ENCODE measurements around the gene RAB3GAP1.

Gene RAB3GAP1

DNA sequence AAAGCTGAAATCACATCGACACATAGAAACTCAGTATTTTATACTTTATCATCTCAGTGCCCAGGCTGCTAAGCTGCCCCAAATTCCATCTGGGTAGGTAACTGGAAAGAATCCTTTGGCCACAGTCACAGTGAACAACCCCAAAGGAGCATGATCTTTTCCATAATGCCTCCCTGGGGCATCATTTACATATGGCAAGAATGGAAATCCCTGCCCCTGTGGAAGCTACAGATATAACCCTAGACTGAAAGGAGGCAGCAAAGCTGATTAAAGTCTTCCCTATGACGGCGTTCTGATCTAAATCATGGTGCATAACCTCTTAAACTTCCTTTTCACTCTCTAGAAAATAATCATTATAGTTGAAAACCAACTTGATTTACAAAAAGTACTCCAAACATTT is 46.3 kb upstream of the RAB3GAP1 start:
- H3K27me3 ChIP-seq (ENCODE audit: insufficient read depth, low read length, poor library complexity): no peaks in the 10 kb centered on the region
- DNase-seq: no peak

DNA sequence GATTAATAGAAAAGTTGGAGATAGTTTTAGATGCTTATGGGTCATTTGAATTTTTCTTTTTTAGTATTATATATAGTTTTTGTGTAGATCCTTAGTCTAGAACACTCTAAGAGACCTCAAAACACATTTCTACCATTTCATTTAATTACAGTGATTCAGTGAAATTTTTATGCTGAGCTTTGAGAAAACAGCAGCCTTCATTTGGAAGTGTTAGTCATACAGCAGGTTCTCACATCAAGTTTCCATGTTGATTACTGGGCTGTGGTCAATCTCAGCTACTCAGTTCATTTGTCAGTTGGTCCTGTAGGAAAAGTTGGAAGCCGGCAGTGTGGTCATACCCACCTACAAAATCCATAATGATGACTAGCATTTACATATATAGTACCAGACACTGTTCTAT is 42.8 kb upstream of the RAB3GAP1 start:
- Histone ChIP-seq H3K4me2 (ENCODE audit: insufficient read depth, low read length) (no peak overlapping the region), H3K27ac (ENCODE audit: low read length) (no peak overlapping the region), H3K9me3 (ENCODE audit: insufficient read depth, low read length, severe bottlenecking) (no peaks in the 10 kb centered on the region), H3K9ac (ENCODE audit: low read depth, low read length) (no peak overlapping the region), H2AFZ (ENCODE audit: low read depth, low read length) (no peak overlapping the region), H4K20me1 (ENCODE audit: insufficient read depth, low read length) (no peaks in the 10 kb centered on the region), H3K4me1 (ENCODE audit: insufficient read depth, low read length) (peaks cover 3% of the 10 kb centered on the region), H3K79me2 (ENCODE audit: insufficient read depth, low read length) (no peaks in the 10 kb centered on the region), H3K27me3 (ENCODE audit: insufficient read depth, low read length, poor library complexity) (no peaks in the 10 kb centered on the region), H3K36me3 (ENCODE audit: insufficient read depth, low read length) (no peaks in the 10 kb centered on the region), H3K4me3 (ENCODE audit: low read depth in 1 of 2, low read length in 2 of 2) (no peak overlapping the region)
- ATAC-seq (ENCODE audit: insufficient read depth, low read depth) (no peak), DNase-seq (no peak)
- TF ChIP-seq, protein P1, sequence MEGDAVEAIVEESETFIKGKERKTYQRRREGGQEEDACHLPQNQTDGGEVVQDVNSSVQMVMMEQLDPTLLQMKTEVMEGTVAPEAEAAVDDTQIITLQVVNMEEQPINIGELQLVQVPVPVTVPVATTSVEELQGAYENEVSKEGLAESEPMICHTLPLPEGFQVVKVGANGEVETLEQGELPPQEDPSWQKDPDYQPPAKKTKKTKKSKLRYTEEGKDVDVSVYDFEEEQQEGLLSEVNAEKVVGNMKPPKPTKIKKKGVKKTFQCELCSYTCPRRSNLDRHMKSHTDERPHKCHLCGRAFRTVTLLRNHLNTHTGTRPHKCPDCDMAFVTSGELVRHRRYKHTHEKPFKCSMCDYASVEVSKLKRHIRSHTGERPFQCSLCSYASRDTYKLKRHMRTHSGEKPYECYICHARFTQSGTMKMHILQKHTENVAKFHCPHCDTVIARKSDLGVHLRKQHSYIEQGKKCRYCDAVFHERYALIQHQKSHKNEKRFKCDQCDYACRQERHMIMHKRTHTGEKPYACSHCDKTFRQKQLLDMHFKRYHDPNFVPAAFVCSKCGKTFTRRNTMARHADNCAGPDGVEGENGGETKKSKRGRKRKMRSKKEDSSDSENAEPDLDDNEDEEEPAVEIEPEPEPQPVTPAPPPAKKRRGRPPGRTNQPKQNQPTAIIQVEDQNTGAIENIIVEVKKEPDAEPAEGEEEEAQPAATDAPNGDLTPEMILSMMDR (IDR thresholded peaks at IDR 0.05; ENCODE audit: borderline replicate concordance, extremely low read depth, low read length, poor library complexity, severe bottlenecking): no peak
- TF ChIP-seq EZH2 (IDR thresholded peaks at IDR 0.05; ENCODE audit: borderline replicate concordance, low read depth, low read length, severe bottlenecking): no peak

More for the DNA sequence above, 46.3 kb upstream of the RAB3GAP1 start:
- H3K9ac ChIP-seq (ENCODE audit: low read depth, low read length): no peak overlapping the region
- no peak overlapping the region for H3K27ac ChIP-seq (ENCODE audit: low read length)
- H3K79me2 ChIP-seq (ENCODE audit: insufficient read depth, low read length): no peaks in the 10 kb centered on the region
- ATAC-seq (ENCODE audit: insufficient read depth, low read depth): no peak
- peaks cover 9% of the 10 kb centered on the region for H3K4me1 ChIP-seq (ENCODE audit: insufficient read depth, low read length)
- no peaks in the 10 kb centered on the region for H3K36me3 ChIP-seq (ENCODE audit: insufficient read depth, low read length)
- H2AFZ ChIP-seq (ENCODE audit: low read depth, low read length): no peak overlapping the region
- no peak overlapping the region for H3K4me3 ChIP-seq (ENCODE audit: low read depth in 1 of 2, low read length in 2 of 2)
- no peaks in the 10 kb centered on the region for H3K9me3 ChIP-seq (ENCODE audit: insufficient read depth, low read length, severe bottlenecking)
- no peak overlapping the region for H3K4me2 ChIP-seq (ENCODE audit: insufficient read depth, low read length)
- no peaks in the 10 kb centered on the region for H4K20me1 ChIP-seq (ENCODE audit: insufficient read depth, low read length)
- TF ChIP-seq, protein P1 (IDR thresholded peaks at IDR 0.05; ENCODE audit: borderline replicate concordance, extremely low read depth, low read length, poor library complexity, severe bottlenecking): no peak
- TF ChIP-seq EZH2 (IDR thresholded peaks at IDR 0.05; ENCODE audit: borderline replicate concordance, low read depth, low read length, severe bottlenecking): no peak

DNA sequence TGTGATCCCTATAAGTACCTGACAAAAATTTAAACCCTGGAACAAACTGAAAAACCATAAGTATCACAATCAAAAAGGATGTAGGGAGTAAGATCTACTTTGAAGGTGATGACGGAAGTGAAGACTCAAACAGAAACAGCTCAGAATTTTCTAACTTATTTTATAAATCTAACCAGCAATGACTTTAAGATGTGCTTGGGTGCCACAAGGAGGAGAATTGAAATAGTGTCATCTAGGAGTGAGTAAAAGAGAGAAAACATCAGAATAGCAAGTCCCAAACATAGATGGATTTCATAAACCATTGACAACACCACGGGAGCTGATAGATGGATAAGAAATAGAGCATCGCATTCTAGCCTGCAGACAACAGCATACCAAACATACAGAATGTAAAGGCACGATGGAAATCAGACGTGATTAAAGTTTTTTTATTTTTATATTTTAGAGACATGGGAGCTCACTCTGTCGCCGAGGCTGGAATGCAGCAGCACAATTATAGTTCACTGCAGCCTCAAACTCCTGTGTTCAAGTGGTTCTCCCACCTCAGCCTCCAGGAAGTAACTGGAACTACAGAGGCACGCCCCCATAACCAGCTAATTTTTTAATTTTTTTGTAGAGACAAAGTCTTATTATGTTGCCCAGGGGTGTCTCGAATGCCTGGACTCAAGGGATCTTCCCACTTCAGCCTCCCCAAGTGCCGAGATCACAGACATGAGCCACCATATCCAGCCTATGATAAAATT is 41.7 kb upstream of the RAB3GAP1 start:
- H4K20me1 ChIP-seq (ENCODE audit: insufficient read depth, low read length): no peaks in the 10 kb centered on the region
- H3K27me3 ChIP-seq (ENCODE audit: insufficient read depth, low read length, poor library complexity): no peaks in the 10 kb centered on the region
- H3K4me2 ChIP-seq (ENCODE audit: insufficient read depth, low read length): no peak overlapping the region
- TF ChIP-seq, protein P1 (IDR thresholded peaks at IDR 0.05; ENCODE audit: borderline replicate concordance, extremely low read depth, low read length, poor library complexity, severe bottlenecking): no peak
- no peak for TF ChIP-seq EZH2 (IDR thresholded peaks at IDR 0.05; ENCODE audit: borderline replicate concordance, low read depth, low read length, severe bottlenecking)
- H3K79me2 ChIP-seq (ENCODE audit: insufficient read depth, low read length): no peaks in the 10 kb centered on the region
- H3K4me3 ChIP-seq (ENCODE audit: low read depth in 1 of 2, low read length in 2 of 2): no peak overlapping the region
- ATAC-seq (ENCODE audit: insufficient read depth, low read depth) (no peak), DNase-seq (no peak)
- H3K4me1 ChIP-seq (ENCODE audit: insufficient read depth, low read length): no peaks in the 10 kb centered on the region
- H3K27ac ChIP-seq (ENCODE audit: low read length): no peak overlapping the region
- H2AFZ ChIP-seq (ENCODE audit: low read depth, low read length): no peak overlapping the region
- no peak overlapping the region for H3K9ac ChIP-seq (ENCODE audit: low read depth, low read length)
- H3K9me3 ChIP-seq (ENCODE audit: insufficient read depth, low read length, severe bottlenecking): no peaks in the 10 kb centered on the region
- no peaks in the 10 kb centered on the region for H3K36me3 ChIP-seq (ENCODE audit: insufficient read depth, low read length)

Data from DND-41 (cell line).